GM18498 (cell line): ENCODE results near the gene GPRASP3.
A peak's percentile ranks its signal among the peaks of the same experiment; 100 is the strongest.
"Not testable (repeated sequence)": the region's sequence is repeated elsewhere in the genome, so short reads cannot be mapped to it uniquely, and the experiment has no call there.

Source experiments
- ATAC-seq: cut with Tn5 transposase; IDR thresholded peaks from one replicate; pipeline ENCODE4 v1.9.1; 2021; ENCODE audit warnings: mild to moderate bottlenecking, moderate library complexity; ENCODE audit not compliant: unreplicated experiment

Gene GPRASP3

GRCh38 chrX:102720237-102721168 is at the start of gene GPRASP3:
Gene GPRASP3, plus strand, starts transcription at chrX:102720743. Its CDS starts 28,253 bp downstream, at chrX:102748996.
- peak; percentile 98 for ATAC-seq

GRCh38 chrX:102672856-102673255 is 47.7 kb upstream of the GPRASP3 start:
- ATAC-seq, result no peak

- not testable (repeated sequence) for ATAC-seq
These were observed 43.1 kb upstream of the GPRASP3 start for GRCh38 chrX:102677479-102677878.

GRCh38 chrX:102684772-102685520 is 35.6 kb upstream of the GPRASP3 start:
- no peak for ATAC-seq

- ATAC-seq, result no peak
These were observed 25.8 kb upstream of the GPRASP3 start for GRCh38 chrX:102694749-102695148.

GRCh38 chrX:102696306-102696705 is 24.2 kb upstream of the GPRASP3 start:
- ATAC-seq, result no peak

- no peak for ATAC-seq
These were observed 23.0 kb upstream of the GPRASP3 start for GRCh38 chrX:102697494-102697893.

- ATAC-seq, result no peak
These were observed 11.6 kb upstream of the GPRASP3 start for GRCh38 chrX:102708900-102709299.

- no peak for ATAC-seq
These were observed 8.7 kb upstream of the GPRASP3 start for GRCh38 chrX:102711872-102712215.

GRCh38 chrX:102712216-102712966 is 8.2 kb upstream of the GPRASP3 start, which contains the start of gene GPRASP2:
Gene GPRASP2, plus strand, starts transcription at chrX:102712448. Its CDS starts 2,422 bp downstream, at chrX:102714870.
- ATAC-seq, result no peak

GRCh38 chrX:102712981-102713625 is 7.4 kb upstream of the GPRASP3 start:
- no peak for ATAC-seq

GRCh38 chrX:102714994-102715393 is 5.5 kb upstream of the GPRASP3 start:
- no peak for ATAC-seq

- no peak for ATAC-seq
These were observed 4.6 kb upstream of the GPRASP3 start for GRCh38 chrX:102715967-102716366.

GRCh38 chrX:102721169-102721506 is 595 bp downstream of the GPRASP3 start:
- ATAC-seq, result not testable (repeated sequence)

- ATAC-seq, result no peak
These were observed 2.9 kb downstream of the GPRASP3 start for GRCh38 chrX:102723456-102723855.

GRCh38 chrX:102727761-102728160 is 7.2 kb downstream of the GPRASP3 start:
- no peak for ATAC-seq

GRCh38 chrX:102728646-102729045 is 8.1 kb downstream of the GPRASP3 start:
- no peak for ATAC-seq

- no peak for ATAC-seq
These were observed 19.1 kb downstream of the GPRASP3 start for GRCh38 chrX:102739657-102740056.

- no peak for ATAC-seq
These were observed 23.8 kb downstream of the GPRASP3 start for GRCh38 chrX:102744307-102744706.

GRCh38 chrX:102745513-102745856 is 24.9 kb downstream of the GPRASP3 start:
- ATAC-seq, result no peak
